ENCODE results near the gene STARD6.
"Not testable (repeated sequence)": the region's sequence is repeated elsewhere in the genome, so short reads cannot be mapped to it uniquely, and the experiment has no call there.

Gene STARD6, protein sequence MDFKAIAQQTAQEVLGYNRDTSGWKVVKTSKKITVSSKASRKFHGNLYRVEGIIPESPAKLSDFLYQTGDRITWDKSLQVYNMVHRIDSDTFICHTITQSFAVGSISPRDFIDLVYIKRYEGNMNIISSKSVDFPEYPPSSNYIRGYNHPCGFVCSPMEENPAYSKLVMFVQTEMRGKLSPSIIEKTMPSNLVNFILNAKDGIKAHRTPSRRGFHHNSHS

DNA sequence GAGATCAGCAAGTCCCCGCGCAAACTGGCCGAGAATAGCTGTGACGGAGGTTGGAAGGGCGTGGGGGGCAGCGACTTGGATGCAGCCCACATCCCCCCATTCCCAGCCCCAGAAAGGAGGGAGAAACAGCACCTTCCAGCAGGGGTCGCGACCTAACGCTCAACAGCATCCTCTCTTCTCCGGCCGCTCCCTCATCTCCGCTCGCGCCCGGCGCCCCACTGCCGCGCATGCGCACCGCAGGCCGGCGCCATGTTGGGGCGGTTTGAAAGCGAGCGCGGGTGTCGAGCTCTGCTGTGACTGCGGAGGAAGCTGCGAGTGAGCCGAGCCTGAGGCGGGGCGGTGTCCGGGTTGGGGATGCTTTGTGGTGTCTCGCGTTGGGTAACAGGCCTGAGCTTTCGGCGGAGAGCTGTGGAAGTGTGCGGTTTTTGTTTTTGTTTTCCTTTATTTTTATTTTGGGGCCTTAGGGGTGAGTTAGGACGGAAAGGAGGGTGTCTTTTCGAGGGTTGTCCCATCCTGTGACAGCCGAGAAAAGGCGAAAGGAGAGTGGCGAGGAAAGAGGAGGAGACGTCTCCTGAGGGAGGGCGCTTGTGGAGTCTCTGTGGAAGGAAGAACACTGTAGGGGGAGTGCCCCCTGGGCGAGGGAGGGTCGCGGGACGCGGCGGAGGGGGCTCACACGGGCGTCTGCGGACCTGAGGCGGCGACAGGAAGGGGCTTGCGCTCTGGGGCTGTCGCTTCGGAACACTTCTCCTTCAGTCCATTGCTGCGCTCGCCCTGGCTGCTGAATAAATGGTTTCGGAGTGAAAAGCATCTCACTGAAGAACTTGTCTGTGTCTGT is at the start of gene STARD6, which contains the start of gene C18orf54:
STARD6 (minus strand) TSS at position 199 of the 835 bp plus-strand sequence. CDS start 3,285 bp downstream, outside the sequence.
C18orf54 (plus strand) TSS at position 247 of the 835 bp plus-strand sequence. CDS start 2,667 bp downstream, outside the sequence.
- peak; percentile 95 for DNase-seq

DNA sequence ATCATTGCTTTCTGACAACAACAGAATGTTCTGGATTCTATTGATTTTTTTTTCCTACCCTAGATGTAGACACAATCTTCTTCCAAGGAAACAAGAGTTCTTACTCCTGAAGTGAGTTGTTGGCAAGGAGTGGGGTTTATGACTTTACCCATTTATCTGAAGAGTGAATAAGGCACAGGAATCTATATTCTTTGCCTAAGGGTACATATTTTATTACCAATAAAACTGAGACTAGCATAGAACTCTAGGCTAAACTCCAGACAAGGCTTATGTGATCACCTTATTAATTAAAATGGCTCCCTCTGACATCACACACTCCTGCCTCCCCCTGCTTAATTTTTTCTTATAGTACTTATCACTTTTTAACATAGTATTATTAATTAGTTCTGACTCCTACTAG is 47.6 kb upstream of the STARD6 start:
- no peak for DNase-seq

DNA sequence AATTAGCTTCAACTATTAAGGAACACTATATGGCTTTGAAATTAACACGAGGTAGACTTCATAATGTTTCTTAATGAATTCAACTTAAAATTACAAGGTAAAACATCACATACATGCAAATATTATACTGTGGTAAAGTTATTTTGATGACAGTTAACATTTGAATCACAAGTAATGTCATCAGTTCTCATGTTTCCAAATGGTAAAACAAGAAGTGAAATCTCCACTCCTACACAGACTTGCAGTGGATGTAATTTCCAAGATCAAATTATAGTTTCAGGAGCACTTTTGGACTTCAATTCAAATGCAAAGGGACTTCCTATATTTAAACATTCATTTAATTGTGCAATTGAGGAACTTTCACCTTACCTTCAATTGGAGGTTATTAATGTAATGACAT is 39.1 kb upstream of the STARD6 start:
- no peak for DNase-seq

DNA sequence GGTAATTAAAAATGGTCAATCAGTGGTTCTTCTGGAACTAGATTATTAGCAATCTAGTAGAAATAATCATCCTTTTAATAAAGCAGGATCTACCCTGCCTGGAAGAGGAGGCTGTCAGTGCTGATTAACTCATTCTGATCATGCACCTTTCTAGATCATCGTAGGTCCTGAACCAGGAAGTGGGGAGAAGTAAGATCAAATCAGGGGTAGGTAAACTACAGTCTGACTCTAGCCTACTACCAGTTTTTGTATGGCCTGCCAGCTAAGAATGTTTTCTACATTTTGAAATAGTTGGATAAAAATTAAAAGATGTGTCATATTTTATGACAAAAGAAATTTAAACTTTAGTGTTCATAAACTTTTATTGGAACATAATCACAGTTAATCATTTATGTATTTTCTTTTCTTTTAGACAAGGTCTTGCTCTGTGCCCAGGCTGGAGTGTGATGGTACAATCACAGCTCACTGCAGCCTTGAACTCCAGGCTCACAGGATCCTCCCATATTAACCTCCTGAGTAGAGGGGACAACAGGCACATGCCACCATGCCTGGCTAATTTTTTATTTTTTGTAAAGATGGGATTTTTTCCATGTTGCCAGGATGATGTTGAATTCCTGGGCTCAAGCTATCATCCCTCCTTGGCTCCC is 36.1 kb upstream of the STARD6 start:
- DNase-seq: no peak

DNA sequence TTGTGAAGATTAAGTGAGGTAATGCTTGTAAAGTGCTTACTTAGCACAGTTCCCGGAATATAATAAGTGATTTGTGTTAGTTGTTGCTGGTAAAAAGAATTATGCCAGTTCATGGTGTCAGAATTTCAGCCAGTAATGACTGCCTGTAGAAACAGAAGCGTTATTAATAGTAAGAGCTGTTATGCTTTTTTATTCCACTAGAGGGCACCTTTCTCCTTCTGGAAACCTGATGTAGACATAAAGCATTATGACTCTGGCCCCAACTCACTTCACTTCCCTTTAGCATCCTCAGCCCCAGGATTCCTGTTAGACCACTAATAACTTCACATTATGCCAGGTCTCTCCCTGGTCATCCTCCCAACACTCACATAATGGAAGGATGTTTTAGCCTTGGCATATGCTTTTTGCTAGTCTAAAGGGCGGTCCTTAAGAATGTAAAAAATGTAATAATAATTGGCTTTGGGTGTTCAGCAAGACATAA is 34.9 kb upstream of the STARD6 start:
- DNase-seq: no peak

DNA sequence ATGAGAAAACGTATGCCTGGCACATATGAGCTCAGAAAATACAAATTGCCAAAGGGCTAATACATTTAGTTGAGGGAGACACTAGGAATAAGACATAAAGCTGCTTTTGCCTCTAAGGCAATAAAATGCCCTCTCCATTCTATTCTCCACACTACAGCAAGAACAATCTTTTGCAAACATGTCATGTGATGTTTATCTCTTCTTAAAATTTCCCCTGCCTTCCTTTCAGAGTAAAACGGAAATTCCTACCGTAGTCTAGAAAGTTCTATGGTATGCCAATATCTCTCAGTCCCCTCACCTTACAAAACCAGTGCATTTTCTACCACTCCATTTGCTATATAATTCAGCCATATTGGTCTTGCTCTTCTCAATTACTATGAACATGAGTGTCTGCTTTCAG is 33.2 kb upstream of the STARD6 start:
- DNase-seq: no peak

DNA sequence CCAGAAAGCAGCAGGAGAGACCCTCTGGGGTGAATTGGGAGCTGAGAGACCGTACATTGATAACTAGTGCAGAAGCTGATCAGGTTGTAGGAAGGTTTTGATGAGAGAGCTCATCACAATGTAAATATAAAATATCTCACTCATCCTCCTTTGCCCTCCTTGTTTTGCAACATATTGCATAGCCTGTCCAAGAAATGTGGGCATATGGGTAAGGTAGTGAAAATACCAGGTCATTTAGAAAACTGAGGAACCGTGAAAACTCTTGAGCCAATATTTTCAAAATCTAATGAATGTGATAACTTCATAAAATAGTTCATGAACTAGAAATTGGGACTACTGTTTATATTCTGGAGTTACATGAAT is 31.5 kb upstream of the STARD6 start:
- no peak for DNase-seq

DNA sequence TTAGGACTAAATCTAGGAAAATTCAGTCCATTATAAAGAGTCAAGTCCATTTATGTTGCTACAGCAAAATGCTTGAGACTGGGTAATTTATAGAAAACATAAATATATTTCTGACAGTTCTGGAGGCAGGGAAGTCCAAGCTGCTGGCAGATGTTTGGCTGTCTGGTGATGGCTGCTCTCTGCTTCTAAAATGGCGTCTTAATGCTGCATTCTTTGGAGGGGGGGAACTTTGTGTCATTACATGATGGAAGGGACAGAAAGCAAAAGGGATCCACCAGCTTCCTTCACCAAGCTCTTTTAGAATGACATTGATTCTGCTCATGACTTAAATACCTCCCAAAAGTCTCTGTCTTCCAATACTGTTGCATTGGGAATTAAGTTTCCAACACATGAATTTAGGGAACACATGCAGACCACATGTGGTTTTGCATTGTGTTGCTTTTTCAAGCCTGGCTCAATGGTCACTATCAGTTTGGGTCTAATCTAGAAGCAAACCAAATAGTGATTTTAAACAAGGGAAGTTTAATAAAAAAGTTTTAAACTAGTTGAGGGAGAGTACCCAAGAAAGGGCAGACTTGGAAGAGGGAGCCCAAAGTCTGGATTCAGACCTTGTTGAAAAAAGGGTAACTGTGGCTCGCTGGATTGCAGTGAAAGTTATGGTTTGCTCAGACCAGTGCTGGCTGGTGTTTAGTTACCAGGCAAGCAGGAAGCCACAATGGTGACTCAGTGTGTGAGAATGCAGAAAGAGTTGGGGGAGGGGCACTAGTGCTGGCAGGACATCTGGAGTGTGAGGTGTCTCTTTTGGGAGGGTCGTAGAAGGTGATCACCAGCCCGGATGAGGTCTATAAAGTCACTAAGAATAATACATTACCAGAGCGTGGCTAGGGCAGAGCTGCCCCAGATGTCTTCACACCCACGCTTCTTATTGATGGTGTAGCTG is 30.8 kb upstream of the STARD6 start:
- DNase-seq: peak; percentile 19

DNA sequence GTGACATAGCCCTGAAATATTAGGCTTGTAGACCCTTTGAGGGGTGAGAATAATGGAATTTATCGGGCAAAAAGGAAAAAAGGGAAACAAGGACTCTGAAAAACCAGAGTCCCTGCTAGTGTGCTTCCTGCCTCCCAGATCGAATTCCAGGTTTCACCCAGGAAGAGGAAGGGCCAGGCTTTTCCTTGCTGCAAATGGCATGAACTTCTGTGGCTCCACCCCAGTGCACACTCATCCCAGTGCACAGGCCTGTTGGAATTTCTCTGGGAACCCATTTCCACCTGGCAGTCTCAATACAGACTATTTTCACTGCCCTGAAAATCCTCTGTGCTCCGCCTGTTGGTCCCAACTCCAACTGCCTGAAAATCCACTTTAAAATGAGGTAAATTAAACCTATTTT is 30.0 kb upstream of the STARD6 start:
- no peak for DNase-seq

DNA sequence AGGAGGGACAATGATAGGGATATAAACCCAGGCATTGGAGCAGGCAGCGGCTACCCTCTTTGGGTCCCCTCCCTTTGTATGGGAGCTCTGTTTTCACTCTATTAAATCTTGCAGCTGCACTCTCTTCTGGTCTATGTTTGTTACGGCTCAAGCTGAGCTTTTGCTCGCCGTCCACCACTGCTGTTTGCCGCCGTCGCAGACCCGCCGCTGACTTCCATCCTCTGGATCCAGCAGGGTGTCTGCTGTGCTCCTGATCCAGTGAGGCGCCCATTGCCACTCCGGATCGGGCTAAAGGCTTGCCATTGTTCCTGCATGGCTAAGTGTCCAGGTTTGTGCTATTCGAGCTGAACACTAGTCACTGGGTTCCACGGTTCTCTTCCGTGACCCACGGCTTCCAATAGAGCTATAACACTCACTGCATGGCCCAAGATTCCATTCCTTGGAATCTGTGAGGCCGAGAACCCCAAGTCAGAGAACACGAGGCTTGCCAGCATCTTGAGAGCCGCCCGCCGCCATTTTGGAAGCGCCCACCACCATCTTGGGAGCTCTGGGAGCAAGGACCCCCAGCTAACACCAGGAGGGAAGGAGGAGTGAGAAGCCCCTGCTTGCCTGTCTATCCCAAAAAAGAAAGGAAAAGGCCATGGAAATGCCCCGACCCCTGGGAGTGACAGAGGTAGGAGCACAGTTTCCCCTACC is 29.3 kb upstream of the STARD6 start:
- not testable (repeated sequence) for DNase-seq

DNA sequence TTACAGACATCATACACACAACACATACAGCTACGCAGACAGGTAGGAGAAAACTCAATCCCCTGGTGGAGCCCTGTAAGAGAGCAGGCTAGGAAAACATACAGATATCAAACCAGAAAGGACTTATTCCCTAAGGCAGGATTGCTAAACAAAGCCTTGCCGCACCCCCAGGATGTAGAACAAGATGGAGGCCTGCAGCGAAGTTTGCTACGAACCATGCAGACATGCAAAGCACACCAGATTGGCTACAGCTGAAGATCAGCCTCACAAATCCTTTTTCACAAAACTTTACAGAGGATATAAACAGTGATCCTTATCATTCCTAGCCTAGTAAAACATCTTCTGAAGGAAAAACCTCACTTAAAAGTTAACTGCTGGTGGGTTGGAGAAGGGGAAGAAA is 28.4 kb upstream of the STARD6 start:
- DNase-seq: no peak

DNA sequence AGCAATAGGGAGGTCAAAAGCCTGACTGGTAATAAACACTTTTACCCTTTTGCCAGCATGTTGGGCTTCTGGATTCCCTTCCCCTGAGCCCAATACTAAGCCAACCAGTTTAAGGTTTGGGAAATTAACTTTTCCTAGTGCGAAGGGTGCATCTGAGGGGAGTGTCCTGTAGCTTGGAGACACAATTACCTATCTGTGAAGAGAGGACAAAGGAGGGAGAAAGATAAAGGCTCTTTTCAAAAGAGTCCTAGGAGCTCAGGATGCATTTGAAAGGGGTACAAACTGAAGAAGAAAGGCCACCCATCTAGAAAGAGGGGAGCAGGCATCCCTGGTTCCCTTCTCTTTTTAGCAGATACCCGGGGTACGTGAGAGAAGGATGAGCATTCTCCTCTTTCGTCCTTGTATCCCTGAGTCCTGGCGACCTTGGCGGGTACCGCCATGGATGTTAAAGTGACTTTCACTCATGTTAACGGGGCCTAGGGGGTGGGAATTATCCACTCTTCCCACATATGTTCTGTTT is 25.1 kb upstream of the STARD6 start:
- DNase-seq: no peak

DNA sequence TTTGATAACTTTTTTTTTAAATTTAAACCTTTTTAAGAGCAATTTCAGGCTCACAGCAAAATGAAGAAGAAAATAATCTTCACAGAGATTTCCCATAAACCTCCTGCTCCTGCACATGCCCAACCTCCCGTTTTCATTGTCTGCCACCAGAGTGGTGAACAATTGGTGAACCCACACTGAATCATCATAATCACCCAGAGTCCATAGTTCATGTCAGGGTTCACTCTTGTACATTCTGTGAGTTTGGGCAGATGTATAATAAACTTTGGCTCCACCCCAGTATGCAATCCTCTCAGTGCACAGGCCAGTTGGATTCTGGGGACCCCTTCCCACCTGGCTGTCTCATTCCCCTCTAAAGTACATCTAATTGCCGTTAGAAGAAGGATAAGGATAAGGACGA is 24.4 kb upstream of the STARD6 start:
- DNase-seq: no peak

DNA sequence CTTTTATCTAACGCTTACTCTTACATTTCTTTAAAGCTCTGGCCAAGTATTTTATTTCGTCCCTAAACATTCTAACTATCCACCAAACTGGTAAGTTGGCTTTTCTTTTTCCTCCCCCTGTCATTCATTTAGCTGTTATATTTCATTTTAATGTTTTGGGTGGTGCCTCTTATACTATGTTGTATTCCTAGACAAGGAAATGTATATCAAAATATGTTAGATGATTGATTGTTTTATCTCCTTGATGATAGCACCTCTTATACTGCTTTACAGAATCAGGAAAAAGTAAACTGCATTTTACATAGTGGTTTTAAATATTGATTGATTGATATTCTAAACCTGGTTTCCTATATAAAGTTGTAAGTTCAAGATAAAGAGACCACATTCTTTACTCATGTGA is 24.0 kb upstream of the STARD6 start:
- no peak for DNase-seq

DNA sequence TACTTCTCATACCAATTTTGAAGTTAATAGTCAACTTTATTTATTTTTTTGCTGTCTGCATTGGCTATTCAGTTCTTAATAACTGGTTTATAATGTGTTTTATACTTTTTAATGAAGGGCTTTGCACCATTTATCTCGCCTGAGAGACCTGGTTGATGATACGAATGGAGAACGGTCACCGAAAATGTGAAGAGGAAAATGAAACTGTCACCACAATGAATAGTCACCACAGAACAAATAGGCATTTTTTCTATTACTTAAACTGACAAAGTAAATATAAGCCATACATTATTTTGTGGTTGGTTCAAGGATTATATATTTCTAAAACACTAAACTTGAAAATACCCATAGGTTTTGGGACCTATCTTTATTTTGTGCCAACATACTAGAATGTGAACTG is 20.4 kb upstream of the STARD6 start:
- no peak for DNase-seq

DNA sequence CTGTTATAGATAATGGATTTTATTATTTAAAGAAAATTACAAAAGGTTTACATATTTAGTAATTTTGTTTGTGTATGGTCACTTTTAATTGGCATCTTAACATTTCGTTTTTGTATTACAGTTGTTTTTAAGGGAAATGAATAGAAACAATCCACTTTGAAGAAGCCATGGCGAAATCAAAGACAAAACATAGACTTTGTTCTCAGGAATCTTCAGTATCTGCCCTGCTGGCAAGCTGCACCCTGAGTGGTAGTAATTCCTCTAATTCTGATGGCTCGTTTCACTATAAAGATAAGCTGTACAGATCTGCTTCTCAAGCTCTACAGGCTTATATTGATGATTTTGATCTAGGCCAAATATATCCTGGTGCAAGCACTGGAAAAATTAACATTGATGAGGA is 2.7 kb upstream of the STARD6 start:
- DNase-seq: no peak

DNA sequence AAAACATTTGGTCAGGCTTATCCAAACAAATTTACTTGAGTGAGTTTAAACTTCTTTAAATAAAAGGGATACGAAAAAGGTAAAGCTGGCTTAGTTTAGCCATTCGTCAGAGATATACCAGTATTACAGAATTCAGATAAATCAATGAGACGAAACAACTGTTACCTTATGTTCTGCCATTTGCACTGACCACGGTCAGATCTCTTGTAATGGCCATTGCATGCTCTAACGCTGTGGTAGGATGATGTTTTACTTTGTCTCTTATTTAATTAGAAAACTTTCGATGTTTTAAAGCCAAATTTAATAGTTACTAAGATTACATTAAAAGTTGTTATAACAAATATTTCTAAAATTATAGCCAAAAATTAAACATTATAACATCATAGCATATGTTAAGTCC is 1.6 kb upstream of the STARD6 start:
- no peak for DNase-seq

DNA sequence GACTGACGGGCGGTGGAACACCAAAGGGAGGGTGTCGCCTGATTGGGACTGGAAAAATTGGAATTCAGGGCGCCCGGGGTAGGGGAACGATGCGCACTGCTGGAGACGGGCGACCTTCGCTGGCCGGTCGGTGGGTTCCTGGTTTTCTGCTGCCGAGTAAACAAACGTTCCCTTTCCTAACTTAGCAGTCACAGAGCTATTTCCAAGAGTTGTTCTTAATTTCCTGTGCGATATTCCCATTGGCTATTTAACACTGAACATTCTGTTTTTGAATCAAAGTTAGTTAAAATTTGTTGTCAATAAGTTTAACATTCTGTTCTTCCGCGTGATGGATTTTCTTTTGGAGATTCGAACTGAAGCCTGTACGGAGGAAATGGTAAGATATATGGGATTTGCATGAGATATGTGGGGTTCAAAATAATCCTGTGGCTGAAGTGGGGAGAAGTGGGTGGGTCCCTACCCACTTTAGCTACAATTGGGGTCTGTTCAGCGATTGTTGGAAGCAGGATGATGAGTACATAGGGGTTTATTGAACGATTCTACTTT is 910 bp upstream of the STARD6 start:
- no peak for DNase-seq

DNA sequence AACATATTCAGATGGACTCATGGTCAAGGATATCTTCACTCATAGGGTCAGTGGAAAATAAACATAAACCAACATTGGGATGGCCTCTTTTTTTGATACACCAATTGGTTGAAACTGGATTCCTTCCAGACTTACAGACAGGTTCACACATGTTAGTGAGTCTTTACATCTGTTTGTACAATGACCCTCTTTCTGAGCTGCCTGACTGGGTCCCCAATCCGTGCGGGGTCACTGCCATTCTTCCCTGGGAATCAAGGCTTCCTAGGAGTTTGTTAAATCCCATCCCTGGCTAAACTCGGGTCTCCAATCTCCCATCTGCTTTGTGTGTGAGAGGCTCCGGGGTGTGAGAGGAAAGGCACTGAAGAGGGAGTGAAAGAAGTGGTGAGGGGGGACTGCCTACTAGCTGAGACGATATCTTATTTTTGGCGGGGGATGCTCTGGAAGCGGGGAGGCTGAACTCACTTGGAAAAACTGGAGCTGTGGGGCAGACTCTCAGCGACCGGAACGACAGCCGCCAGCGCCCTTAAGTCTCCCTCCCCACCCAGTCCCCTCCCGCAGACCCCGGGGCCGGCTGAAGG is 487 bp downstream of the STARD6 start:
- no peak for DNase-seq

DNA sequence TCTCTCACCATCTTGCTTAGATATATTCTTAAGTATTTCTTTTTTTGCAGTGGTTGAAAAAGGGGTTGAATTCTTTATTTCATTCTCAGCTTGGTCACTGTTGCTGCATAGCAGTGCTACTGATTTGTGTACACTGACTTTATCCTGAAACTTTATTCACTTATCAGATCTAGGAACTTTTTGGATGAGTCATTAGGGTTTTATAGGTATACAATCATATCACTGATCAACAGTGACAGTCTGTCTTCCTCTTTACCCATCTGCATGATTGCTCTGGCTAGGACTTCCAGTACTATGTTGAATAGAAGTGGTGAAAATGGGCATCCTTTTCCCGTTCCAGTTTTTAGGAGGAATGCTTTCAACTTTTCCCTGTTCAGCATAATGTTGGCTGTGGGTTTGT is 6.5 kb downstream of the STARD6 start:
- no peak for DNase-seq

DNA sequence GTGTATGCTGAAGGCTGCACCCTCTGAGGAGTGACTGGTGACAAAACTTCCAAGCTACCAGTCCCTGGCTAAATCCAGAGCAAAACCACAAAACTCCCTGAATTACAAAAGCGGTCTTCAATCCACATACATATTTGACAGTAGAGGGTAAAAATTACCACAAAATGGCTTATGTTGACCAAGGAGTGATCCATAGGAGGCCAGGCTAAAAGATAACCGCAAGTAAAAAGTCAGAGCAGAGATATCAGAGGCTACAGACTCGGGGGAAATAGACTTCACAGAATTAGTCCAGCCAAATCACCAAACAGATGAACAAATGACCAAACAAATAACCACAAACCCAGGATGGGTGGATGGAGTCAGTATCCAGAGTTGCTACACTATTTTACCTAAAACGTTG is 19.4 kb downstream of the STARD6 start:
- no peak for DNase-seq

Data from right hindlimb (tissue), 1 donor.